Measurements from ENCODE around the gene DPEP2.
"Not testable (repeated sequence)": the region's sequence is repeated elsewhere in the genome, so short reads cannot be mapped to it uniquely, and the experiment has no call there.

The DPEP2 gene

DNA sequence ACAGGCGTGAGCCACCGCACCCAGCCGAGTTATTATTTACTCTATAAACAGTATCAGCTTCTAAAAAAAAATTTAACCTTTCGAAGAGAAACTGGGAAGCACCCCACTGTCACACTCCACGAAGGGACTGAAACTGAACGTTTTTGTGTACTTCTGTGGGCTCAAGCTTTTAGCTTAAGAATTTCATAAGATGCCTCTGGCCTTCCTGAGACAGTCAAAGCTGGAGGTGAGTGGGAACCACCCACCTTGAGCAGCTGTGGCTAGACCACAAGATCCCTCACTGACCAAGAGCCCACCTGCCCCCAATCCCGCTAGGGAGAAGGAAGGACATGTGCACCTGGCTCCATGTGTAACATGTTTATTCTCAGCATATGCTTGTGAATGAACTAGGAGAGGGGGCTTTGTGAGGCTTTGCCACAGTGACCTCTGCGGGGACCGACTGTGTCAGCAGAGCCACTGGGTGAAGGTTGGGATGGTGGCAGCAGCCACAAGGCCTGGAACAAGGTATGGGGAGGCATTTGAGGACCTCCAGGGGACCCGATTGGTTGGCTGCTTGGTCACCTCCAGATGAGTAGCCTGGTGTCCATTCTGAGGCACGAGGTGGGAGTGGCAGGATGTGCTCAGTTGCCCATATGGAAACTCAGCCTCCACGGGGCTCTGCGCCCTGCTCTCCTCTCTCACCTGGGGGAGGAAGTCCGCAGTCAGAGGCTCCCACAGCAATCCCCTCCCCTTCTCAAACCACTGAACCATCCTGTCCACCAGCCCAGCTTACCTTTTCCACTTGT is 23.8 kb downstream of the DPEP2 start:
- no peak for DNase-seq

- not testable (repeated sequence) for DNase-seq
Measured at GRCh38 chr16:67972285-67972684, 27.0 kb downstream of the DPEP2 start.

DNA sequence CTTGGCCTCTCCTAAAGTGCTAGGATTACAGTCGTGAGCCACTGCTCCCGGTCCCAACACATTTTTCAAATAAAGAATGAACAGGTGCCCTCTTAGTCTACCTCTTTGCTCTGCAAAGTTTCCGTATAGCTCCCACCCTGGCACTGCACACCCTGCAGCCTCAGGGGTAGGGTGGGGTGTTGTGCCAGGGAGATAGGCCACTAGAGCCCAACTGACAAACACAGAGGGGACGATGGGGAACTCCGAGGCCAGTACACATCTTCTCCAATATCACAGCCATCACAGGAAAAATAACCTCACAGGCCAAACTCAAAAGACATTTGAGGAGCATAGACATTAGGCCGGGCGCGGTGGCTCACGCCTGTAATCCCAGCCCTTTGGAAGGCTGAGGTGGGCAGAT is 28.2 kb downstream of the DPEP2 start:
- DNase-seq: no peak

DNA sequence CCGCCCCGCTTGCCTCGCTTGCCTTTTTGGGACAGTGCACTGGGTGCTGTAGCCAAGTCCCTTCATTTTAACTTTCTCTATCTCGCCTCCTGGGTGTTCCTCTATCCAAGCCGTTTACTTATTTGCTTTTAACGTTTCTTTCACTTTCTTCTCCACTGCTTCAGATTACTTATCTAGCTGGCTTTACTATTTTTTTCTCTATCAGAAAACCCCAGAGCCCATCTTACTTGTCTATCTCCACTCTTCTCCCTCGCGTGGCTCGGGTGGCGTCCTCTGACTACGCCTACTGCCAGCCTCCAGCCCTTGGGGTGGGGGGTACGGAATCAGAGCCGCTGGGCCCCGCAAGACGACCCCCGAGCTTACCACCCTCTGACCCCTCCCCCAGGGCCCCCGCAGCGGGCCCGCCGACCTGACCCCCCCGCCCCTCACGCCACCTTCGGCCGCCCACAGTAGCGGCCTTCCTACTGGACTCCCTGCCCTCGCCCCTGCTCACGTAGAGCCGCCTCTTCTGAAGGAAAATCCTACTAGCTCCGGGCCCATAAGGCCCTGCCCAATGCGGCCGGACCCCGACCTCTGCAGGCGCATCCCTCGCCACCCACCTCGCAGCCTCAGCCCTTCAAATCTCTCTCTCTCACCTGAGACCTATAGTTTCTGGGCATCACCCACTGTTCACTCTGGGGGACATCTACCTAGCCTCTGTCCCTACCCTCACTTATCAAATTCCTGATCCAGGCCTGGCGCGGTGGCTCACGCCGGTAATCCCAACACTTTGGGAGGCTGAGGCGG is 29.8 kb downstream of the DPEP2 start:
- DNase-seq: no peak

DNA sequence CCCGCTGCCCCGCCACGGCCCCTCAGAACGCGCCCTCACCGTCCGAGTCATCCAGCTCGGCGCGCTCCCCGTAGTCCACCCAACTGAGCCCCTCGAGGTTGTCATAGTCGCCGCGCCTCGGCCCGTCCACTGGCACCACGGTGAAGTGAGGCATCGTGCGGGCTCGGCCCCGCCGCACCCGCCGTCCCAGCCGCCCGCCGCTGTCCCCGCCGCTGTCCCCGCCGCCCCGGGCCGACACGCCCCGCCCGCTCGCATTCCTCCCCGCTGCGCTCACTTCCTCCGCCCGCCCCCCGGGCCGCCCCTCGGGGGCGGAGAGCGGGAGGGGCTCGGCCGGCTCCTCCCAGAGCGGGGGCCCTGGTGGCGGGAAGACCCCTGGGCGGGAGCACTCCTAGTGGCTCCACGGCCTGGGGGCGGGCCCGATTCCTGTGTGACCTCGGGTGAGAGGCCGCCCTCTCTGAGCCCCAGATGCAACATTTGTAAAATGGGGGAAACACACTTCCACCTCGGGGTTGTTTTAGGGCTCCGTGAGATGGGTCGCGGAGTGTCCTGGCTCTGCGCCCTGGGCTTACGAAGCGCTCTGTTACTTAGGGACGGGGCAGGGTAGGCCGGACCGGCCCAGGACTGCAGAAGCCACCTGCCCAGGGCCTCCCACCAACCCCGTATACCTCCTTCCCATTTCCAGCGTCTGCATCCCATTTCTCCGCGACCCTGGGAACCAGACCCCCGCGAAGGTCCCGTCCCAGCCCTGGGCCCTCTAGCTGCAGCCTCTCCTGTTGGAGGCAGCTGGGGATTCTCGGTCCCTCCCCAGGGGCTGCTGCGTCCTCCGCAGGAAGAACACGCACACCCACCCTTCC is 30.7 kb downstream of the DPEP2 start, which contains the start of gene SLC12A4:
TSS of gene SLC12A4 (minus strand) at position 238 of the 854 bp plus-strand sequence. CDS start at position 154, 84 bp downstream.
- DNase-seq: peak; percentile 58

- DNase-seq: no peak
Measured at GRCh38 chr16:67967958-67968399, 31.3 kb downstream of the DPEP2 start.

GRCh38 chr16:67967183-67967957 is 31.9 kb downstream of the DPEP2 start:
- no peak for DNase-seq

- DNase-seq: no peak
Measured at GRCh38 chr16:67966549-67967182, 32.6 kb downstream of the DPEP2 start.

DNA sequence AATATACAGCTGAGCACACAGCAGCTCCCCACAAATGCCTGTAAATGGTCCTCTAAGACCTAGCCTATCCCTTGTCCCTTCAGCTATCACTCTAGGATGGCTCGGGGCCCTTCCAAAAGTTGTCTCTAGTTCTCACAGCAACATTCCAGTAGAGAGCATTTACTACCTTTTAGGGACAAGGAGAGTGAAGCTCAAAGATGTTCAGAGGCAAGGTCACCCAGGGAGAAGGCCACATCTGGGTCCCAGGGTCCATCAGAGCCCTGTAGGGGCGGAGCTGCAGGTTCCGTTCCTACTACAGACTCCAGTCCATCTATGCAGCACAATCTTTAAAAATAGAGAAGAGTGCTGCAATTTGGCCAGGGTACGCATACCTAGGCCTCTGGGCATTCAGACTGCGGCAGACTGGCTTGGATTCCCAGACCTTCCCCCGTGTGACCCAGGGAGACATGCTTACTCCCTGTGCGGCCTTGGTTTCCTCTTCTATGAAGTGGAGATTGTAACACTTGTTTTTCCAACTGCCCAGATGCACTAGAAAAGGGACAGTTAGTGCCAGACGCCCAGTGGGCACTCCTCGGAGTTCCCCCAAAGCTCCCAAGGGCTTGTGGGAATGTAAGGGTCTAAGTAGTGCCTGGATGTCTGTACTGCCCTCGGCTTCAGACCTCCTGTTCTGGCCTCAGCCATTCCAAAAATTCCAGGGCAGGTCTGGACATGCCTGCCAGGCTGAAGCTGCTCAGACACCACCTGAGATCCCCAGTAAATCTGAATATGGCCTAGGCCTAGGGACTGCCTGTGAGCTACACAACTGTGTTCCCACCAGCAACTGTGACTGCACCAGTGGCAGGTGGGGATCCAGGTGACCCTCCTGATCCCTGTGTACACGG is 33.4 kb downstream of the DPEP2 start:
- DNase-seq: no peak

DNA sequence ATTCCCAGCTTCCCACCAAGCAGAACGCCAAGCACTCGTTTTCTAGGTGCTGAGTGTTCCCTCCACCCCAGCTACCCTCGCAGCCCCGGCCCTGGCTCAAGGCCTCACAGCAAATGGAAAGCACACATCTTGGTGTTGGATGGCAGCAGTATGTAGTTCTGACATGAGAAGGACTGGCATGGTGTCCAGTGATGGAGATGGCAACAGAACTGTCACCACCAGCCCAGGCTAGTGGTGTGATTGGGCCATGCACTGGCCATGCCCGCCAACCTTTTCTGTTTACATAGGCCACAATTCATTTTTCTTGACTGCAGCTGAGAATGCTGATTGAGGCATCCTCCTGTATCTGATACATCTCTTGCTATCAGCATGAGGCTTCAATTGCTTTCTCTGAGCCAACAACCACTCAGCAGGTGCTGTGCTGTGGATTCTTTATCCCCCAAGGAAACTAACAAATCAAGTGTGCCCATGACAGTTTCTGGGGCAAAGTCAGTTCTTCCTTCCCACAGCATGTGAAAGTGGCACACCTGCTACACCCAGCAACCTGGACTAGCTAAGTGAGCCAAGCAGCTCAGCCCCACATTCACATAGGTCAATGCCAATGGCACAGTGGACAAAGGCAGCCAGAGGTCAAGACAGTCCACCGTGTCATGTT is 34.7 kb downstream of the DPEP2 start:
- DNase-seq: no peak

- no peak for DNase-seq
Measured at GRCh38 chr16:67963662-67964321, 35.5 kb downstream of the DPEP2 start.

DNA sequence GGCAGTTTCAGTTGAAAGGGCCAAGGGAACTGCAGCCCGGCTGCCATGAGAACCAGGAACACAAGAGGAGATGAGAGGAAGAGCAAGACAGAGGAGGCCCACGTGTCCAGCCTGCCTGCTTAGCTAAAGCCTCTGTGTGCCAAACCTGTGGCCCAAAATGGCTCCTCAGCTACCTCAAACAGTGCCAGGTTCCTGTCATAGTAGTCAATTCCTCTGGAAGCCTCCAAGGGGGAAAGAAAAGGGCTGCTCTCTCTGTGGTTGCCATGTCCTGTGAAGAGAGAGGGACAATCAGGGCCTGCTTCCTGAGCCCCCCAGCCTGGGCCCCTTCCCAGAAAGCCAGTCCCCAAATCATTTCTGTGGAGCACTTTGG is 36.0 kb downstream of the DPEP2 start:
- no peak for DNase-seq

- no peak for DNase-seq
Measured at GRCh38 chr16:67962135-67962534, 37.1 kb downstream of the DPEP2 start.

- DNase-seq: no peak
Measured at GRCh38 chr16:67961551-67961957, 37.7 kb downstream of the DPEP2 start.

DNA sequence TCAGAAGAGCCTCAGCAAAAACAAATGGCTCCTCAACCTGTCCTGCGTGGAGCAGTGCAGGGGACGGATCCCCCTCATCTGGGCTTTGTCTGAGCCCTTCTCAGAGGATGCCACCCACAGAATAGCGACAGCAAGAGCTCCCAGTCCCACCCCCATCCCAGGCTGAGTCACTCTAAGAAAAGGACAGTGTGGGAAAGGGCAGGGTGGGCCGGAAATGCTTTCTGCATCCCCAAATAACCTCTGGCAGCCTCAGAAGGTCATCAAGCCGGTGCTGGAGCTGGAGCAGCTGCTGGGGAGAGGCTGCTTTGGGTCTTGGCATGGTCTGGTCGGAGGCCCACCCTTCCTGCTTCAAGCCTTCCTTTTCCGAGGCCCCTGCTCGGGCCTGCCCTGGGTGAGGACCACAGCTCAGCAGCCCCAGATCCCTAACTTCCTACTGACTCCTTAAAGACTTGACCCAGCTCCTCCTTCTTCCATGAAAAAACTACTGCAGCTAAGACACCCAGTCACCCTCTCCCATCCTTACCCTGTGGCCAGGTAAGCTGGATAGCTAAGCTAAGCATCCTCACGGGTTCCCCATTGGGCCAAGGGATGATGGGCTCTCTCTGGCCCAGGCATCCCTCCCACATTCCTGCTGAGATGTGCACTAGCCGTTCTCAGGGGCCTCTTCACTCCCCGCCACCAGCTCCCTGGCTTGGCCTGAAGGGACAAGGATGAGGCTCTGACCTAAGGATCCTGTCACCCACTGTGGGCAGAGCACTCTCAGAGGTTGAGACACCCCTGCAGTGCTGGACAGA is 39.6 kb downstream of the DPEP2 start:
- DNase-seq: peak; percentile 30

DNA sequence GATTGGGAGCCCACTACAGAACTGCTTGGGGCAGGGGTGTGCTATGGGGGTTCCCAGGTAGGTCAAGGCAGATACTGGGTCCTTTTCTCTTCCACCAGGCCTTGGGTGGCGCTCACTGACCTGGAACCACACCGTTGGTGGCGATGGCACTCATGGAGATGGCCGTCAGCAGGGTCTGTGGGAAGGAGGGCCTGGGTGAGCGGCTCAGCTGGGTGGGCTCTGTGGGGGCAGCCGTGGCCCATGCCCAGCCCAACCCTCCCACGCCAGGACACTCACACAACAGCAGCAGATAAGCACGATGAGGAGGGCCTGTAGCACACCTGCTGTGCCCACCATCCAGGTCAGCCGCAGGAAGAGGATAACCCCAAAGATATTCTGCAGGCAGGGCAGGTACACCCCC is 41.7 kb downstream of the DPEP2 start:
- no peak for DNase-seq

DNA sequence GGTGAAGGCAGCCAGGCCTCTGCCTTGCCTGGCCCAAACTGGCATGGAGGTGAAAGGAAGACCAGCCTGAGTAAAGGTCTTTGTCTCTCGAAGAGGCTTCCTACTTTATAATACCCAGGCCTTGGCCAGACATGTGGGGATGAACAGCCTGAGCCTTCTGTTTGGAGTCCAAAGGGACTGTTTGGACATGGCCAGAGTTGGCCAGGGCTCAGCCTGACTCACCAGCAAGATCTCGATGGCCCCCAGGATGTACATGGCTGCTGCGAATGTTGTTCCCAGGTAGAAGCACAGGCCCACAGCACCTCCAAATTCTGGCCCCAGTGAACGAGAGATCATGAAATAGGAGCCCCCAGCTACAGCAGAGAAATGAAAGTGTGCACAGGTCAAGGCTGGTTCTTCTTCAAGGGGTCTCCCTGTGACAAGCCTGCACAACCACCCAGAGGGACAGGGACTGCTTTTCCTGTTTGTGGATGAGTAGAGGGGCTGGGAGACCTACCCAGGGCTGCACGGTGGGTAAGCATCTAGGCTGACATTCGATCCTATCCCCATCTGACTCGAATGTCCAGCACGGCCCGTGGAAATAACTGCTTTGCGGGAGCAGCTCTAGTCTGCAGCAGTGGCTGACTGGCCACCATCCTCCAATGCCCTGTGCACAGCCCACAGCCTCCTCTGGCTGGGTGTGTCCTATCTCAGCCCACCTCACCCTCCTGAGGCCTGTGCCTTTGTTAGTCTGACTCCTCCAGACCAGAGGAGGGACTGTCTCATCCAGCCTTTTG is 44.7 kb downstream of the DPEP2 start:
- DNase-seq: no peak

Measured in amniotic stem cell (primary cell).